ENCODE results near the gene ANKRD12. TPM values are rescaled to one million over a fixed set of nuclear protein-coding genes. Genes with fewer than 3 reads are reported as not detected.
"Not testable (repeated sequence)": the region's sequence is repeated elsewhere in the genome, so short reads cannot be mapped to it uniquely, and the experiment has no call there.

The ANKRD12 gene
- total RNA-seq, 4 donors from 2014 or later: 39.9 to 172 (median 58.9) TPM

- no peak for DNase-seq
- Histone ChIP-seq H3K4me3 (no peak overlapping the region), H3K36me3 (peaks cover 0 to 14% (median 0%) of the 10 kb centered on the region in 3 donors), H3K27me3 (no peaks in the 10 kb centered on the region), H3K9me3 (no peaks in the 10 kb centered on the region), H3K4me1 (no peaks in the 10 kb centered on the region), H3K27ac (no peak overlapping the region)
- TF ChIP-seq, protein P1, sequence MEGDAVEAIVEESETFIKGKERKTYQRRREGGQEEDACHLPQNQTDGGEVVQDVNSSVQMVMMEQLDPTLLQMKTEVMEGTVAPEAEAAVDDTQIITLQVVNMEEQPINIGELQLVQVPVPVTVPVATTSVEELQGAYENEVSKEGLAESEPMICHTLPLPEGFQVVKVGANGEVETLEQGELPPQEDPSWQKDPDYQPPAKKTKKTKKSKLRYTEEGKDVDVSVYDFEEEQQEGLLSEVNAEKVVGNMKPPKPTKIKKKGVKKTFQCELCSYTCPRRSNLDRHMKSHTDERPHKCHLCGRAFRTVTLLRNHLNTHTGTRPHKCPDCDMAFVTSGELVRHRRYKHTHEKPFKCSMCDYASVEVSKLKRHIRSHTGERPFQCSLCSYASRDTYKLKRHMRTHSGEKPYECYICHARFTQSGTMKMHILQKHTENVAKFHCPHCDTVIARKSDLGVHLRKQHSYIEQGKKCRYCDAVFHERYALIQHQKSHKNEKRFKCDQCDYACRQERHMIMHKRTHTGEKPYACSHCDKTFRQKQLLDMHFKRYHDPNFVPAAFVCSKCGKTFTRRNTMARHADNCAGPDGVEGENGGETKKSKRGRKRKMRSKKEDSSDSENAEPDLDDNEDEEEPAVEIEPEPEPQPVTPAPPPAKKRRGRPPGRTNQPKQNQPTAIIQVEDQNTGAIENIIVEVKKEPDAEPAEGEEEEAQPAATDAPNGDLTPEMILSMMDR (IDR thresholded peaks at IDR 0.05): no peak
- no peak for TF ChIP-seq POLR2A (IDR thresholded peaks at IDR 0.05)
These were observed 112.1 kb downstream of the ANKRD12 start for GRCh38 chr18:9248661-9249060.

GRCh38 chr18:9249254-9249653, 112.7 kb downstream of the ANKRD12 start:
- no peak for TF ChIP-seq POLR2A (IDR thresholded peaks at IDR 0.05)
- TF ChIP-seq, protein P1 (IDR thresholded peaks at IDR 0.05): no peak
- H3K27ac ChIP-seq: no peak overlapping the region
- H3K4me1 ChIP-seq: no peaks in the 10 kb centered on the region
- H3K27me3 ChIP-seq: no peaks in the 10 kb centered on the region
- H3K36me3 ChIP-seq: peaks cover 0 to 14% (median 0%) of the 10 kb centered on the region in 3 donors
- H3K9me3 ChIP-seq: no peaks in the 10 kb centered on the region
- H3K4me3 ChIP-seq: no peak overlapping the region
- DNase-seq: no peak

DNA sequence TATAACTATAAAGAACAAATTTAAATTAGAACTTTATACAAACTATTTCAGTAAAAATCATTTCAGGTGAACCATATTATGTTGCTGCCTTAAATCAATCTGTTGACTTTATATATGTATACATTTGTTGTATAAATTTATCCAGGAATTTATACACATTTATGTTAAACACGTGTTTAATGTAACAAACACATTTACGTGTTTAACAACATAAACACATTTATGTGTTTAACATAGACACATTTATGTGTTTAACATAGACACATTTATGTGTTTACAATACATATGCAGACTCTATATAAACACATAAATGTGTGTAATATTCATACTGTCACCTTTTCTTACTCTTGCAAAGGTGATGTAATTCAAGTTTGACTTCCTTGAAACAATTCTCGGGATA, 122.6 kb downstream of the ANKRD12 start:
- Histone ChIP-seq H3K27me3 (no peaks in the 10 kb centered on the region), H3K36me3 (peaks cover 0 to 13% (median 0%) of the 10 kb centered on the region in 3 donors), H3K4me1 (no peaks in the 10 kb centered on the region), H3K27ac (no peak overlapping the region), H3K9me3 (no peaks in the 10 kb centered on the region), H3K4me3 (no peak overlapping the region)
- DNase-seq: no peak
- TF ChIP-seq, protein P1 (IDR thresholded peaks at IDR 0.05): no peak
- no peak for TF ChIP-seq POLR2A (IDR thresholded peaks at IDR 0.05)

GRCh38 chr18:9260388-9261380, 124.1 kb downstream of the ANKRD12 start:
- no peak overlapping the region for H3K4me3 ChIP-seq
- no peak for TF ChIP-seq POLR2A (IDR thresholded peaks at IDR 0.05)
- TF ChIP-seq, protein P1 (IDR thresholded peaks at IDR 0.05): no peak
- H3K27ac ChIP-seq: no peak overlapping the region
- H3K4me1 ChIP-seq: no peaks in the 10 kb centered on the region
- no peaks in the 10 kb centered on the region for H3K9me3 ChIP-seq
- peaks cover 0 to 21% (median 0%) of the 10 kb centered on the region in 3 donors for H3K36me3 ChIP-seq
- no peaks in the 10 kb centered on the region for H3K27me3 ChIP-seq
- DNase-seq: no peak

GRCh38 chr18:9263264-9263663, 126.7 kb downstream of the ANKRD12 start:
- Histone ChIP-seq H3K27ac (no peak overlapping the region), H3K36me3 (peaks cover 0 to 22% (median 0%) of the 10 kb centered on the region in 3 donors), H3K4me3 (no peak overlapping the region), H3K27me3 (no peaks in the 10 kb centered on the region), H3K9me3 (no peaks in the 10 kb centered on the region), H3K4me1 (no peaks in the 10 kb centered on the region)
- DNase-seq: no peak
- TF ChIP-seq, protein P1 (IDR thresholded peaks at IDR 0.05): no peak

DNA sequence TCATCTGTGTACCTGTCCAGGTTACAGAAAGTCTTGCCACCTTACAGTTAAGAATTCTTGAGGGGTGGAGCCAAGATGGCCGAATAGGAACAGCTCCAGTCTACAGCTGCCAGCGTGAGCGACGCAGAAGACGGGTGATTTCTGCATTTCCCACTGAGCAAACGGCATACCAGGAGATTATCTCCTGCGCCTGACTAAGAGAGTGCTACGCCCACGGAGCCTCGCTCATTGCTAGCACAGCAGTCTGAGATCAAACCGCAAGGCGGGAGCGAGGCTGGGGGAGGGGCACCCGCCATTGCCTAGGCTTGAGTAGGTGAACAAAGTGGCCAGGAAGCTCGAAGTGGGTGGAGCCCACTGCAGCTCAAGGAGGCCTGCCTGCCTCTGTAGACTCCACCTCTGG, 128.2 kb downstream of the ANKRD12 start:
- H3K4me1 ChIP-seq, H3K4me3 ChIP-seq, H3K27ac ChIP-seq, DNase-seq, H3K9me3 ChIP-seq, H3K27me3 ChIP-seq: not testable (repeated sequence)
- H3K36me3 ChIP-seq: peaks cover 0 to 22% (median 0%) of the 10 kb centered on the region in 3 donors

Data from Peyer's patch (tissue), 4 donors.